Measurements from ENCODE around the gene RHOF. TPM values are rescaled to one million over a fixed set of nuclear protein-coding genes. Genes with fewer than 3 reads are reported as not detected.

The RHOF gene
- total and polyA plus RNA-seq, 2 of the 13 experiments (the other 11 are each of a cell fraction or from before 2014, with no cell fraction given), result 14.6 to 32.2 TPM

GRCh38 chr12:121783766-121784165, 9.7 kb downstream of the RHOF start:
- Histone ChIP-seq H3K9me3 (ENCODE audit: low read length) (no peaks in the 10 kb centered on the region), H3K27ac (ENCODE audit: extremely low read length, insufficient read depth, low read length) (no peak overlapping the region), H4K20me1 (ENCODE audit: insufficient read depth, low read length) (peaks cover 3% of the 10 kb centered on the region; the same call in 1 of the 2 replicates), H3K27me3 (ENCODE audit: control insufficient read depth in 1 of 2, insufficient read depth in 2 of 2, low read length in 2 of 2) (no peaks in the 10 kb centered on the region; a peak in 1 of 5 replicates), H3K4me1 (ENCODE audit: insufficient read depth, low read length) (peaks cover 59% of the 10 kb centered on the region), H2AFZ (ENCODE audit: low read length) (no peak overlapping the region), H3K36me3 (replicated peaks in 1 of 2; ENCODE audit: control insufficient read depth in 1 of 2, insufficient read depth in 2 of 2, low read length in 2 of 2) (peaks cover 0 to 10% of the 10 kb centered on the region in 2 experiments; a peak in 3 of 5 replicates), H3K79me2 (ENCODE audit: insufficient read depth, low read length) (peaks cover 10% of the 10 kb centered on the region), H3K9ac (ENCODE audit: insufficient read depth, low read depth, low read length) (no peak overlapping the region), H3K4me3 (replicated peaks in 1 of 3; ENCODE audit: insufficient read depth in 1 of 3, low read depth in 2 of 3, low read length in 3 of 3) (no peak overlapping the region), H3K4me2 (ENCODE audit: low read depth, low read length) (no peak overlapping the region)
- ChIA-PET POLR2A (no interaction called here), CTCF (ENCODE audit: low intra/inter-chr PET ratio, low total read pairs) (no interaction called here)
- no peak for TF ChIP-seq KDM5B (CRISPR knock-in tag; IDR thresholded peaks at IDR 0.05; ENCODE audit: borderline replicate concordance)
- peak; percentile 64; the same call in 1 of the 2 replicates for TF ChIP-seq ZBTB33 (CRISPR knock-in tag; IDR thresholded peaks at IDR 0.05)
- FAIRE-seq (no peak), DNase-seq (ENCODE audit: low spot score) (no peak), ATAC-seq (no peak)
- no TSS peak for BruUV-seq (replicated peaks)
- WGBS (ENCODE audit: low lambda C conversion rate), result 82% methylated on average over 6 of the region's 6 CpGs
- in situ Hi-C loops (cut with HindIII; ENCODE audit: extremely low pct_ligation_motif_present, low pct_unique_long_range_greater_than_20kb), result no loop called here
- intact Hi-C loops (cut with micrococcal nuclease; ENCODE audit: unreplicated experiment), result no loop called here

DNA sequence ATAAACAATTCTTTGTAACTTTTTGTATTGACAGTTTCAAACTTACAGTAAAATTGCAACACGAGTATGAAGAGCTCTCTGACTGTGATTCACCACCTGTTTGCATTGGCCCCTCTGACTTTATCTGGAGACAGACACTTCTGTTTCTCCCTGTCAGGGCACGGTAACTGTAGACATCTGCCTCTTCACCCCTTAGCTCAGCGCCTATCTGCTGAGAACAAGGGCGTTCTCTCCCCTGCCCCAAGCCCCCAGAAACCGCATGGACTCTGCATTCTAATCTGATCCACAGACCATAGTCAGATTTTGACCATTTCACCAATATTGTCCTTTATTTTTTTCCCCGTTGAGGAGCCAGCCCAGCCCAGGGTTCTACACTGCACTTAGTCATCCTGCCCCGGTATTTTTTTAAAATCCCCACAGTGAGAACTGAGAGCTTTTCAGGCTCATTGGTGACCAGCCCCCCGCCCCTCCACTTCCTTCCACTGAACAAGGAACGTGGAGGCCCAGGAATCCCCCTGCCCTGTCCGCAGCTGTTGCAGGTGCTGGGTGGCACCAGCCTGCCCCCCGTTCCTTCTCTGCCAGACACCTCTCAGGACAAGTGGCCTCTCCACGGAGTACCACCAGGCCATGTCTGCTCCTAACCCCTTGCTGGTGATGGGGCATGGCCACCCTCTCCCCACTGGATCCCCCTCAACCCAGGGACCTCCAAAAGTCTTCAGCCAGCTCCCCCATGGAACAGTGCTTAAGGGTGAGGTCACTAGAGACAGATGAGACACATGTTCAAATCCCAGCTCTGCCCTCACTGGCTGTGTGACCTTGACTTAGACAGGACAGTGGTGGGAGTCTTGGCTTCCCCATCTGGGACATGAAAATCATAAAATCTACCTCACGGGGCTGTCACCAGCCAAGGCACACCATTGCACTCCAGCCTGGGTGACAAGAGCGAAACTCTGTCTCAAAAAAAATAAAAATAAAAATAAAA, 11.2 kb downstream of the RHOF start:
- intact Hi-C loops (cut with micrococcal nuclease; ENCODE audit: unreplicated experiment) (no loop called here), in situ Hi-C loops (cut with HindIII; ENCODE audit: extremely low pct_ligation_motif_present, low pct_unique_long_range_greater_than_20kb) (no loop called here)
- Histone ChIP-seq H4K20me1 (ENCODE audit: insufficient read depth, low read length) (peaks cover 3% of the 10 kb centered on the region; the same call in 1 of the 2 replicates), H2AFZ (ENCODE audit: low read length) (no peak overlapping the region), H3K4me1 (ENCODE audit: insufficient read depth, low read length) (peaks cover 44% of the 10 kb centered on the region), H3K9ac (ENCODE audit: insufficient read depth, low read depth, low read length) (peak overlapping the region; percentile 41), H3K79me2 (ENCODE audit: insufficient read depth, low read length) (peaks cover 4% of the 10 kb centered on the region), H3K27ac (ENCODE audit: extremely low read length, insufficient read depth, low read length) (peak overlapping the region; percentile 24), H3K36me3 (replicated peaks in 1 of 2; ENCODE audit: control insufficient read depth in 1 of 2, insufficient read depth in 2 of 2, low read length in 2 of 2) (peaks cover 0 to 7% of the 10 kb centered on the region in 2 experiments; a peak in 2 of 5 replicates), H3K9me3 (ENCODE audit: low read length) (no peaks in the 10 kb centered on the region), H3K27me3 (ENCODE audit: control insufficient read depth in 1 of 2, insufficient read depth in 2 of 2, low read length in 2 of 2) (no peaks in the 10 kb centered on the region; a peak in 1 of 5 replicates), H3K4me3 (replicated peaks in 1 of 3; ENCODE audit: insufficient read depth in 1 of 3, low read depth in 2 of 3, low read length in 3 of 3) (peak overlapping the region in 1 of 3 experiments; percentile 37; a peak in 2 of 6 replicates), H3K4me2 (ENCODE audit: low read depth, low read length) (peak overlapping the region; percentile 59)
- ATAC-seq (peak; percentile 60), FAIRE-seq (peak; percentile 75), DNase-seq (ENCODE audit: low spot score) (peak; percentile 68)
- WGBS (ENCODE audit: low lambda C conversion rate), result 44% methylated on average over 14 of the region's 14 CpGs
- no TSS peak for BruUV-seq (replicated peaks)
- ChIA-PET POLR2A (interaction anchor here (0.6 to 2.7 kb wide), 11 partner anchors 9 to 106 kb away, joined by 3 to 18 read pairs (median 7); partner anchors contain the start of genes PSMD9, RHOF and TMEM120B), CTCF (ENCODE audit: low intra/inter-chr PET ratio, low total read pairs) (interaction anchor here (1.3 kb wide), 1 partner anchor 13 kb away, joined by 4 read pairs; no protein-coding TSS in a partner anchor)
- TF ChIP-seq FOXA1 (IDR thresholded peaks at IDR 0.05) (no peak), FOXA1 (CRISPR knock-in tag; IDR thresholded peaks at IDR 0.05) (0 out of 2 replicates have a peak, but pooled peaks have one; percentile 10), MIER2 (CRISPR knock-in tag; IDR thresholded peaks at IDR 0.05) (no peak), CHCHD3 (CRISPR knock-in tag; IDR thresholded peaks at IDR 0.05) (no peak), ZNF737 (CRISPR knock-in tag; IDR thresholded peaks at IDR 0.05; ENCODE audit: borderline replicate concordance) (no peak), HDAC1 (CRISPR knock-in tag; IDR thresholded peaks at IDR 0.05) (no peak)
- TF ChIP-seq, protein P1, sequence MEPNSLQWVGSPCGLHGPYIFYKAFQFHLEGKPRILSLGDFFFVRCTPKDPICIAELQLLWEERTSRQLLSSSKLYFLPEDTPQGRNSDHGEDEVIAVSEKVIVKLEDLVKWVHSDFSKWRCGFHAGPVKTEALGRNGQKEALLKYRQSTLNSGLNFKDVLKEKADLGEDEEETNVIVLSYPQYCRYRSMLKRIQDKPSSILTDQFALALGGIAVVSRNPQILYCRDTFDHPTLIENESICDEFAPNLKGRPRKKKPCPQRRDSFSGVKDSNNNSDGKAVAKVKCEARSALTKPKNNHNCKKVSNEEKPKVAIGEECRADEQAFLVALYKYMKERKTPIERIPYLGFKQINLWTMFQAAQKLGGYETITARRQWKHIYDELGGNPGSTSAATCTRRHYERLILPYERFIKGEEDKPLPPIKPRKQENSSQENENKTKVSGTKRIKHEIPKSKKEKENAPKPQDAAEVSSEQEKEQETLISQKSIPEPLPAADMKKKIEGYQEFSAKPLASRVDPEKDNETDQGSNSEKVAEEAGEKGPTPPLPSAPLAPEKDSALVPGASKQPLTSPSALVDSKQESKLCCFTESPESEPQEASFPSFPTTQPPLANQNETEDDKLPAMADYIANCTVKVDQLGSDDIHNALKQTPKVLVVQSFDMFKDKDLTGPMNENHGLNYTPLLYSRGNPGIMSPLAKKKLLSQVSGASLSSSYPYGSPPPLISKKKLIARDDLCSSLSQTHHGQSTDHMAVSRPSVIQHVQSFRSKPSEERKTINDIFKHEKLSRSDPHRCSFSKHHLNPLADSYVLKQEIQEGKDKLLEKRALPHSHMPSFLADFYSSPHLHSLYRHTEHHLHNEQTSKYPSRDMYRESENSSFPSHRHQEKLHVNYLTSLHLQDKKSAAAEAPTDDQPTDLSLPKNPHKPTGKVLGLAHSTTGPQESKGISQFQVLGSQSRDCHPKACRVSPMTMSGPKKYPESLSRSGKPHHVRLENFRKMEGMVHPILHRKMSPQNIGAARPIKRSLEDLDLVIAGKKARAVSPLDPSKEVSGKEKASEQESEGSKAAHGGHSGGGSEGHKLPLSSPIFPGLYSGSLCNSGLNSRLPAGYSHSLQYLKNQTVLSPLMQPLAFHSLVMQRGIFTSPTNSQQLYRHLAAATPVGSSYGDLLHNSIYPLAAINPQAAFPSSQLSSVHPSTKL (CRISPR knock-in tag; IDR thresholded peaks at IDR 0.05), result peak; percentile 21; the same call in 1 of the 2 replicates

All from HepG2 (cell line).